BJ (cell line): ENCODE data around the gene LIN37. TPM values are rescaled to one million over a fixed set of nuclear protein-coding genes. Genes with fewer than 3 reads are reported as not detected.

Experiments
- CTCF ChIA-PET: fragments of 350-600 bp; formaldehyde crosslinking; extraction: SDS; loops from one replicate; lab custom pipeline; 2021; ENCODE audit warnings: antibody characterized with exemption, inconsistent platforms; lab: Yijun Ruan, JAX
- POLR2A ChIA-PET: fragments of 300-600 bp; sonication (Branson Sonifier 250); formaldehyde crosslinking; extraction: SDS; loops from one replicate; lab custom pipeline; 2021; ENCODE audit warnings: antibody characterized with exemption; lab: Charles Lee
- DNase-seq: peaks from one replicate; pipeline ENCODE4 v3.0.0-alpha.2; 2011; ENCODE audit warnings: low read depth
- H3K27me3 ChIP-seq: 2 replicates; pipeline ENCODE4 v1.6.0; 2011; ENCODE audit warnings: low read length; ENCODE audit not compliant: control insufficient read depth, insufficient read depth
- H3K36me3 ChIP-seq: 2 replicates; pipeline ENCODE4 v1.5.1; 2011; ENCODE audit warnings: low read length; ENCODE audit not compliant: control insufficient read depth, insufficient read depth
- H3K4me3 ChIP-seq: 2 replicates; pipeline ENCODE4 v1.5.1; 2011; ENCODE audit warnings: low read depth, mild to moderate bottlenecking, control low read depth, low read length
- CTCF ChIP-seq: IDR thresholded peaks from 2 replicates; pipeline ENCODE4 v1.5.1; 2011; ENCODE audit warnings: low read depth, mild to moderate bottlenecking, control low read depth, inconsistent platforms, low read length, moderate library complexity; ENCODE audit not compliant: insufficient read depth
- polyA plus RNA-seq: library from polyadenylated mRNA; depleted of rRNA; stranded (reverse); fragments of >200 nt; gene quantifications from 2 replicates; pipeline ENCODE4 v1.2.3, GENCODE V29; 2011

LIN37 gene
- polyA plus RNA-seq, 1 experiment: 15.0 TPM

- no peak overlapping the region for H3K4me3 ChIP-seq
- no peak for DNase-seq
- ChIA-PET CTCF (interaction anchor here (0.7 kb wide), 1 partner anchor 197 kb away, joined by 3 read pairs; no protein-coding TSS in a partner anchor), POLR2A (no interaction called here)
- H3K27me3 ChIP-seq: no peaks in the 10 kb centered on the region
- peaks cover 12% of the 10 kb centered on the region for H3K36me3 ChIP-seq
- no peak for TF ChIP-seq CTCF
Measured at GRCh38 chr19:35753634-35754369, 5.4 kb downstream of the LIN37 start.

- H3K4me3 ChIP-seq: no peak overlapping the region
- peaks cover 12% of the 10 kb centered on the region for H3K36me3 ChIP-seq
- CTCF ChIA-PET: interaction anchor here (0.7 kb wide), 1 partner anchor 196 kb away, joined by 3 read pairs; no protein-coding TSS in a partner anchor
- DNase-seq: no peak
- H3K27me3 ChIP-seq: no peaks in the 10 kb centered on the region
- no peak for TF ChIP-seq CTCF
- POLR2A ChIA-PET: no interaction called here
Measured at GRCh38 chr19:35754370-35755130, 6.2 kb downstream of the LIN37 start.

- ChIA-PET CTCF (no interaction called here), POLR2A (no interaction called here)
- DNase-seq: no peak
- Histone ChIP-seq H3K36me3 (peaks cover 13% of the 10 kb centered on the region), H3K27me3 (no peaks in the 10 kb centered on the region), H3K4me3 (peak overlapping the region; percentile 52)
- no peak for TF ChIP-seq CTCF
Measured at GRCh38 chr19:35755131-35755549, 6.8 kb downstream of the LIN37 start.

- ChIA-PET POLR2A (interaction anchor here (0.6 kb wide), 1 partner anchor 39 kb away, joined by 3 read pairs; no protein-coding TSS in a partner anchor), CTCF (interaction anchor here (1.2 kb wide), 1 partner anchor 9 kb away, joined by 3 read pairs; no protein-coding TSS in a partner anchor)
- Histone ChIP-seq H3K27me3 (no peaks in the 10 kb centered on the region), H3K4me3 (peak overlapping the region; percentile 52), H3K36me3 (peaks cover 14% of the 10 kb centered on the region)
- DNase-seq: no peak
- no peak for TF ChIP-seq CTCF
Measured at GRCh38 chr19:35755550-35756376, 7.4 kb downstream of the LIN37 start.
